Spinal cord (tissue), 10 donors: ENCODE data around the gene ABCC10. TPM values are rescaled to one million over a fixed set of nuclear protein-coding genes. Genes with fewer than 3 reads are reported as not detected.
"Not testable (repeated sequence)": the region's sequence is repeated elsewhere in the genome, so short reads cannot be mapped to it uniquely, and the experiment has no call there.

Experiments used
- DNase-seq, 6 donors: peaks; one replicate each; pipeline versions ENCODE4 v3.0.0 to v3.0.0-alpha.2; 2013 to 2015; ENCODE audit warnings: low spot score in 6 of 6, low read depth in 4 of 6
- H3K27ac ChIP-seq: one replicate; pipeline ENCODE4 v1.5.1; 2013; ENCODE audit warnings: low read depth, low read length, control low read depth
- H3K27me3 ChIP-seq: one replicate; pipeline ENCODE4 v1.6.1; 2013; ENCODE audit warnings: low read length; ENCODE audit not compliant: control insufficient read depth, insufficient read depth
- H3K36me3 ChIP-seq: one replicate; pipeline ENCODE4 v1.6.1; 2013; ENCODE audit warnings: low read length; ENCODE audit not compliant: control insufficient read depth, insufficient read depth
- H3K4me1 ChIP-seq: one replicate; pipeline ENCODE4 v1.6.1; 2013; ENCODE audit warnings: low read length; ENCODE audit not compliant: control insufficient read depth, insufficient read depth
- H3K4me3 ChIP-seq: one replicate; pipeline ENCODE4 v1.5.1; 2013; ENCODE audit warnings: low read depth, low read length, control low read depth
- H3K9me3 ChIP-seq: one replicate; pipeline ENCODE4 v1.6.1; 2013; ENCODE audit warnings: low read length; ENCODE audit not compliant: control insufficient read depth, insufficient read depth
- WGBS: methylation state at CpG from one replicate; pipeline ENCODE4 v1.1.5; 2013; ENCODE audit warnings: missing lambda C conversion rate; ENCODE audit not compliant: insufficient coverage; 5-methylcytosine and 5-hydroxymethylcytosine counted together
- long read RNA-seq, 4 donors: transcript quantifications; one replicate each; lab custom pipeline, GENCODE V29; 2026
- polyA plus RNA-seq, 2 donors: library from polyadenylated mRNA; unstranded; fragments of 120-200 nt; gene quantifications; one replicate each; pipeline ENCODE4 v1.2.1, GENCODE V29; 2013; ENCODE audit not compliant: insufficient read length in 2 of 2
- total RNA-seq, 2 donors: library from RNA; depleted of rRNA in 1 of 2; stranded (reverse); fragments of 120-200 nt in 1 of 2; fragments of >200 nt in 1 of 2; gene quantifications; one replicate each; pipeline versions ENCODE4 v1.2.3 to v1.2.4, GENCODE V29; 2013 to 2014
- donor health status: healthy.

ABCC10 gene, protein sequence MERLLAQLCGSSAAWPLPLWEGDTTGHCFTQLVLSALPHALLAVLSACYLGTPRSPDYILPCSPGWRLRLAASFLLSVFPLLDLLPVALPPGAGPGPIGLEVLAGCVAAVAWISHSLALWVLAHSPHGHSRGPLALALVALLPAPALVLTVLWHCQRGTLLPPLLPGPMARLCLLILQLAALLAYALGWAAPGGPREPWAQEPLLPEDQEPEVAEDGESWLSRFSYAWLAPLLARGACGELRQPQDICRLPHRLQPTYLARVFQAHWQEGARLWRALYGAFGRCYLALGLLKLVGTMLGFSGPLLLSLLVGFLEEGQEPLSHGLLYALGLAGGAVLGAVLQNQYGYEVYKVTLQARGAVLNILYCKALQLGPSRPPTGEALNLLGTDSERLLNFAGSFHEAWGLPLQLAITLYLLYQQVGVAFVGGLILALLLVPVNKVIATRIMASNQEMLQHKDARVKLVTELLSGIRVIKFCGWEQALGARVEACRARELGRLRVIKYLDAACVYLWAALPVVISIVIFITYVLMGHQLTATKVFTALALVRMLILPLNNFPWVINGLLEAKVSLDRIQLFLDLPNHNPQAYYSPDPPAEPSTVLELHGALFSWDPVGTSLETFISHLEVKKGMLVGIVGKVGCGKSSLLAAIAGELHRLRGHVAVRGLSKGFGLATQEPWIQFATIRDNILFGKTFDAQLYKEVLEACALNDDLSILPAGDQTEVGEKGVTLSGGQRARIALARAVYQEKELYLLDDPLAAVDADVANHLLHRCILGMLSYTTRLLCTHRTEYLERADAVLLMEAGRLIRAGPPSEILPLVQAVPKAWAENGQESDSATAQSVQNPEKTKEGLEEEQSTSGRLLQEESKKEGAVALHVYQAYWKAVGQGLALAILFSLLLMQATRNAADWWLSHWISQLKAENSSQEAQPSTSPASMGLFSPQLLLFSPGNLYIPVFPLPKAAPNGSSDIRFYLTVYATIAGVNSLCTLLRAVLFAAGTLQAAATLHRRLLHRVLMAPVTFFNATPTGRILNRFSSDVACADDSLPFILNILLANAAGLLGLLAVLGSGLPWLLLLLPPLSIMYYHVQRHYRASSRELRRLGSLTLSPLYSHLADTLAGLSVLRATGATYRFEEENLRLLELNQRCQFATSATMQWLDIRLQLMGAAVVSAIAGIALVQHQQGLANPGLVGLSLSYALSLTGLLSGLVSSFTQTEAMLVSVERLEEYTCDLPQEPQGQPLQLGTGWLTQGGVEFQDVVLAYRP (N-terminal part only)
- total RNA-seq (10 to 100 TPM; 15.8 to 25.2 TPM), polyA plus RNA-seq (10 to 100 TPM; 36.0 to 55.8 TPM)
- long read RNA-seq, donor 1, result 0 reads
- long read RNA-seq, donor 2, result 0 reads
- long read RNA-seq, donor 3, result 0 reads
- long read RNA-seq, donor 4, result 0 reads

DNA sequence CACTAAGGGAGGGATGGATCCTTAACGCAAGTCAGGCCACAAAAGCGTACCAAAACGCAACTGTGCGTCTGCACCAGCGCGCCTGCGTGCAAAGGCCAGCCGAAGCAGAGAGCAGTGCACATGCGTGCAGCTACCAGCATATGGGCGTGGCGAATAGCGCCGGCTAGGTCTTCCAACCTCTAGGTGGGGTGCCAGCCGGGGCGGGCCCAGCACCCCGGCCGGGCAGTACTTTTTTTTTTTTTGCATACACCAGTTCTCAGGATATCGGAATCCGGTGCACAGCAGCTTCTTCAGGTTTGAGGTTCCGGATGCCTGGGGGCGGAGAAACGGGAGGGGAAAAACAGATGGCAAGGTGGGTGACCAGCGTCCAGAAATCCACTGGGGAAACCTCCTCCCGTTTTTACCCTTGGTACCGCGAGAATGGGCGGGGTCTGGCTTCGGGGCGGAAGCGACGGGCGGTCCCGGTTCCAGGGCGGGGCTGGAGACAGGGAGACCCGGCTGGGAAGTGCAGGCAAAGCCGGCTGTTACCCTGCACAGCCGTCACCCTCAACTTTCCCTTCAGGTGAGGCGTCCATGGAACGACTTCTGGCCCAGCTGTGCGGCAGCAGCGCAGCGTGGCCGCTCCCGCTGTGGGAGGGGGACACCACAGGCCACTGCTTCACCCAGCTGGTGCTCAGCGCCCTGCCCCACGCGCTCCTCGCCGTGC is at the start of gene ABCC10:
ABCC10 (plus strand) TSS at position 136 of the 706 bp plus-strand sequence; CDS start at position 574, 438 bp downstream.
- H3K36me3 ChIP-seq, result peaks cover 12% of the 10 kb centered on the region
- peaks cover 28% of the 10 kb centered on the region for H3K4me1 ChIP-seq
- peak; percentile 89 to 99 (median 92) for DNase-seq
- peak within 1 kb of the TSS; percentile 83 for H3K4me3 ChIP-seq
- H3K27me3 ChIP-seq, result no peaks in the 10 kb centered on the region
- no peaks in the 10 kb centered on the region for H3K9me3 ChIP-seq
- 0% methylated on average over 49 of the region's 49 CpGs for WGBS
- H3K27ac ChIP-seq, result peak within 1 kb of the TSS; percentile 93

DNA sequence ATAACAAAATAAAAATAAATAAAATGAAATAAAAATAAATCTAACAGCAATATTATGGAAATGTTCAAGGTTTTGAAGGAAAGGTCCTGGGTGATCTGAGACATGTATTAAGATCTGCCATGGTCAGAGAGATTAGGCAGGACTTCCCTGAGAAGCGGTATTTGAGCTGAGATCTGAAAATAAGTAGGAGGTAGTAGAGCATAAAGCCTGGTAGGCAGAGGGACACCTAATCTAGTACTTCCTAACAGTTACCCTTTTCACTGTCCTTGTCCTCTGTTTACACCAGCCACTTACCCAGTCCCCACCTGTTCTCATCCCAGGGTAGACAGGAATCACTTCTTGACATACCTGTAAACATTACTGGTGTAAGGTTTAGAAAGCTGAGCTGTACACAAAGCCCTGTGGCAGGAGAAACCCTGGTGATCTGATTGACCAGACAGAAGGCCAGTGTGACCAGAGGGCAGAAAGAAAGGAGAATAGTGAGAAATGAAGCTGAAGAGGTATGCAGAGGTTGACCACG is 49.6 kb upstream of the ABCC10 start:
- no CpG with 5 or more reads among the region's 2 CpGs for WGBS
- no peaks in the 10 kb centered on the region for H3K36me3 ChIP-seq
- no peaks in the 10 kb centered on the region for H3K9me3 ChIP-seq
- no peak overlapping the region for H3K4me3 ChIP-seq
- DNase-seq, result no peak
- no peak overlapping the region for H3K27ac ChIP-seq
- H3K4me1 ChIP-seq, result no peaks in the 10 kb centered on the region
- H3K27me3 ChIP-seq, result no peaks in the 10 kb centered on the region

DNA sequence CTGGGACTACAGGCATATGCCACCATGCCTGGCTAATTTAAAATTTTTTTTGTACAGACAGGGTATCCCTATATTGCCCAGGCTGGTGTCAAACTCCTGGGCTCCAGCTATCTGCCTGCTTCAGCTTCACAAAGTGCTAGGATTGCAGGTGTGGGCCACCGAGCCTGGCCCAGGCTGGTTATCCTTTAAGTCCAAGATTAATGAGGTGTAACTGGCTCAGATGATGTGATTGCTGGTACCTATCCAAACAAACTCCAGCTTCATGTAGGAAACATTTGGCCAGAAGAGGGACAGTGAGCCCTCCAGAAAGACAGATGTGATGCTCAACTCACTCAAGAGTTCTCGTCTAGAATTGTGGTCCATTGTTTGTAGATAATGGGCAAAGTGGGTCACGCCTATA is 48.7 kb upstream of the ABCC10 start:
- no peak overlapping the region for H3K4me3 ChIP-seq
- no peaks in the 10 kb centered on the region for H3K4me1 ChIP-seq
- H3K9me3 ChIP-seq, result no peaks in the 10 kb centered on the region
- no peak overlapping the region for H3K27ac ChIP-seq
- no peaks in the 10 kb centered on the region for H3K36me3 ChIP-seq
- no peak for DNase-seq
- 49% methylated on average over 2 of the region's 3 CpGs for WGBS
- H3K27me3 ChIP-seq, result no peaks in the 10 kb centered on the region

DNA sequence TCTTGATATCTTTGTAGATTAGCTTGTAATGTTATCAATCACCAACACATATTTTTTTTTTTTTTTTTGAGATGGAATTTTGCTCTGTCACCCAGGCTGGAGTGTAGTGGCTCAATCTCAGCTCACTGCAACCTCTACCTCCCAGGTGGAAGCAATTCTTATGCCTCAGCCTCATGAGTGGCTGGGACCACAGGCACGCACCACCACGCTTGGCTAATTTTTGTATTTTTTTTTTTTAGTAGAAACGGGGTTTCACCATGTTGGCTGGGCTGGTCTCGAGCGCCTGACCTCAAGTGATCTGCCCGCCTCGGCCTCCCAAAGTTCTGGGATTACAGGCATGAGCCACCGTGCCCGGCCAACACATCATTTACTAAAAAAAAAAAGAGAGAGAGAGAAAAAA is 46.5 kb upstream of the ABCC10 start:
- WGBS, result no CpG with 5 or more reads among the region's 9 CpGs
- not testable (repeated sequence) for H3K9me3 ChIP-seq, H3K4me3 ChIP-seq, H3K27me3 ChIP-seq, H3K4me1 ChIP-seq, DNase-seq, H3K36me3 ChIP-seq, H3K27ac ChIP-seq

DNA sequence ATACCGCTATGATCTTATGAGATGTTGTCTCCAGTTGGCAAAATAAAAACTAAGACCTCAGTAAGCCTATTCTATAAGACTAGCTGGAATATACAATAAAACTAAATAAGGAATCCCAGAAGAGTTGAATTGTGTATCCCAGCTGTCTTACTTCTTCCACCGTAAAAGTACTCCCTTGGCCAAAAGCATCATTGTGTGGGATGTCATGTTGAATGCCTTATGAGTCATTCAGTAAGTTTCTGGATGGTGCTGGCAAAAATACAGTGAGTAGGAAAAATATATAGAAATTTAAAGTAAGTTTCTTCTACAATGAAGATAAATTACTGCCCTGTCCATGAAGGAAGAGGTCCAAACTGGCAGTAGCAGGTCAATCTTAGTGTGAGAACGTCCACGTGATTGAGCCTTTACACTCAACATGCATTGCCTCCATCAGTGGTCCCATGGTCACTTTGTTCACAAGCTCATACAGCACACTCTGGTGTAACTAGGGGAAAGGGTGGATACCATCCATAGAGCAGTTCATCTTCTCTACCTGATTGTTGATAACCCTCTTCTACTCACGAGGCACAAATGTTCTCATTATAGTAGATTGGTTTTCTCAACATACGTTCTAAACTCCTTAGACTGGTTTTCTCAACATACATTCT is 44.2 kb upstream of the ABCC10 start:
- Histone ChIP-seq H3K4me1 (no peaks in the 10 kb centered on the region), H3K36me3 (no peaks in the 10 kb centered on the region), H3K27ac (no peak overlapping the region), H3K27me3 (no peaks in the 10 kb centered on the region), H3K4me3 (no peak overlapping the region), H3K9me3 (no peaks in the 10 kb centered on the region)
- DNase-seq, result no peak
- WGBS, result no CpG with 5 or more reads among the region's 6 CpGs

DNA sequence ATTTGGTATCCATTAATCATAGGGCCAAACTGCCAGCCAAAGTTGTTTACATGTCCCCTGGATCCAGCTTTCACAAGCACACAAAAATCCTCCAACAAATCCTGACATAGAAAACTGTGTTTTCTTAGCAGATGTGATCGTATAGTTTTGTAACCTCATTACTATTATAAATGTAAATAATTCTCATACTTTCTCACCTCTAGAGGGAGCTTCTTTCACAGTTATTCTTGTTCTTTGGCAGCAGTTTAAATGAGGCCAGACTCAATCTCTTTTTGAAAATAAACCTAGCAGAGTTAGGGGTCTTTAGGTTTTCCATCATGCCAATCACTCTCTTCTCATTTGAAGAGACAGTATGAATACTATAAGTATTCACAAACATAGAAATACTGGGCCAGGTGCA is 40.8 kb upstream of the ABCC10 start:
- Histone ChIP-seq H3K9me3 (no peaks in the 10 kb centered on the region), H3K27ac (no peak overlapping the region), H3K27me3 (no peaks in the 10 kb centered on the region), H3K4me1 (peaks cover 5% of the 10 kb centered on the region), H3K36me3 (no peaks in the 10 kb centered on the region), H3K4me3 (no peak overlapping the region)
- peak in 1 of 6 donors; percentile 76 for DNase-seq
- WGBS, result no CpG with 5 or more reads among the region's 1 CpG

DNA sequence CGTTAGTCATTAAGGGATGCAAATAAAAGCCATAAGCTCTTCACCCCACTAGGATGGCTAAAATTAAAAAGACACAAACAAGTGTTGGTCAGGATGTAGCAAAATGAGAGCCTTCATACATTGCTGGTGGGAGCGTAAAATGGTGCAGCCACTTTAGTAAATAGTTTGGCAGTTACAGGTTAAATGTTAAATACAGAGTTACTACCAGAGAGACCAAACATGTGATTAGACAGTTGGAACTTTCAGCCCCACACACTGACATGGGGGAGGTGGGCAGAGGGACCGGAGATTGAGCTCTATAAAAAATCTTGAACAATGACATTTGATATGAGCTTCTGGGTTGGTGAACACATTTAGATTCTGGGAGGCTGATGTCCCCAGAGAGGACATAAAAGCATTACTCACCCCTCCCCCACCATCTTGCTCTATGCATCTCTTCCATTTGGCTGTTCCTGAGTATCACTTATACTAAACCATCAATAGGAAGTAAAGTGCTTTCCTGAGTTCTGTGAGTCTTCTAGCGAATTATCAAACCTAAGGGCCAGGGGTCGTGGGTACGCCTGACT is 37.5 kb upstream of the ABCC10 start:
- Histone ChIP-seq H3K27ac (no peak overlapping the region), H3K4me1 (peaks cover 19% of the 10 kb centered on the region), H3K4me3 (no peak overlapping the region), H3K27me3 (no peaks in the 10 kb centered on the region), H3K36me3 (no peaks in the 10 kb centered on the region), H3K9me3 (no peaks in the 10 kb centered on the region)
- 97% methylated on average over 3 of the region's 6 CpGs for WGBS
- DNase-seq, result no peak

DNA sequence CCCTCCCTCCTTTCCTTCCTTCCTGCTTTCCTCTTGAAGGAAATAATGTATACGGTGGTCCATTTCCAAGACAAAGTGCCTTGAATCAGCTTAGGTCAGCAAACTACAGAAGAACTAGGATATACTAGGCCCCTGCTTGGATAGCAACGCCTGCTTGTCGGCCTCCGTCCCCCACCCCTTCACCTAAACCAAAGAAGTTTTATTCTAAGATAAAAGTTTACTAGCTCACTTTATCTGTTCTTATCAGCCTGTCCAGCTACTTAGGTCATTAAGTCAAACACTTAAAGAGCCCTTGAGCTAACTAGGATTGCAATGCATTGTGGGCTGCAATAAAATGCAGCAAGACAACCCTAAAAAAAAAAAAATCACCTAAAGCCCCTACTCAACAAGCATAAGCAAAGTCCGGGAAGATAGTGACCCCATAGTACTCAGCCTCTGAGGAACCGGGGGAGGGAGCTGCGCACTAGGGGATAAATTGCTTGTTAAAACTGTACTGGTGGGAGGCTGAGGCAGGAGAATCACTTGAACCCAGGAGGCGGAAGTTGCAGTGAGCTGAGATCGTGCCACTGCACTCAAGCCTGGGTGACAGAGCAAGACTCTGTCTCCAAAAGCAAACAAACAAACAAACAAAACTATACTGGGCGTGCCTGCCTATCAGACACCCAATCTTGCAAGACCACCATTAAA is 36.4 kb upstream of the ABCC10 start:
- H3K27ac ChIP-seq, H3K27me3 ChIP-seq, H3K4me3 ChIP-seq, H3K36me3 ChIP-seq, H3K9me3 ChIP-seq: not testable (repeated sequence)
- H3K4me1 ChIP-seq, result peaks cover 29% of the 10 kb centered on the region
- peak in 1 of 6 donors; percentile 17 for DNase-seq
- WGBS, result 25% methylated on average over 2 of the region's 10 CpGs
